ENCODE measurements around the gene ZCCHC24.

Gene ZCCHC24

DNA sequence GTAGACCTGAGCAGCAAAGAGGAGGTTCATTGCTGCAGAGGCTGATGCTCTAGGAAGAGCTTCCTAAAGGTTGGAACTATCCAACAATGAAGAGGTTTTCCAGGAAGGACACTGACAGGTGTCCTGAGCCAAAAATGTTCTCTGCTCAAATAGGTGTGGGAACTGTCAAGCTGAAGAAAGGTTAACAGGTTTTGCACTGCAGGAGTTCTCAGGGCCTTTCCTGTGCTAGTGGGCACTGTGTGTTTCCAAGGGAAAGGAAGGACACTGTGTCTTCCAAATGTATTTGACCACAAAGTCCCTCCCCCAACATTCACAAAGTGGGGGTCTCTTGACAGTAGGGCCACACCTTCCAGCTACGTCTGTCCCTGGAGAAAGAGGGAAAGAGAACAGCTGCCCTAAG, 4.0 kb downstream of the ZCCHC24 start:
- Histone ChIP-seq H3K4me3 (ENCODE audit: severe bottlenecking) (no peak overlapping the region), H3K27ac (ENCODE audit: poor library complexity, severe bottlenecking) (no peak overlapping the region), H3K36me3 (ENCODE audit: low read depth) (no peaks in the 10 kb centered on the region), H3K27me3 (ENCODE audit: insufficient read depth, poor library complexity, severe bottlenecking) (no peaks in the 10 kb centered on the region), H3K4me1 (ENCODE audit: insufficient read depth, poor library complexity, severe bottlenecking) (peaks cover 16% of the 10 kb centered on the region), H3K9me3 (ENCODE audit: severe bottlenecking) (no peaks in the 10 kb centered on the region)
- TF ChIP-seq, protein P1, sequence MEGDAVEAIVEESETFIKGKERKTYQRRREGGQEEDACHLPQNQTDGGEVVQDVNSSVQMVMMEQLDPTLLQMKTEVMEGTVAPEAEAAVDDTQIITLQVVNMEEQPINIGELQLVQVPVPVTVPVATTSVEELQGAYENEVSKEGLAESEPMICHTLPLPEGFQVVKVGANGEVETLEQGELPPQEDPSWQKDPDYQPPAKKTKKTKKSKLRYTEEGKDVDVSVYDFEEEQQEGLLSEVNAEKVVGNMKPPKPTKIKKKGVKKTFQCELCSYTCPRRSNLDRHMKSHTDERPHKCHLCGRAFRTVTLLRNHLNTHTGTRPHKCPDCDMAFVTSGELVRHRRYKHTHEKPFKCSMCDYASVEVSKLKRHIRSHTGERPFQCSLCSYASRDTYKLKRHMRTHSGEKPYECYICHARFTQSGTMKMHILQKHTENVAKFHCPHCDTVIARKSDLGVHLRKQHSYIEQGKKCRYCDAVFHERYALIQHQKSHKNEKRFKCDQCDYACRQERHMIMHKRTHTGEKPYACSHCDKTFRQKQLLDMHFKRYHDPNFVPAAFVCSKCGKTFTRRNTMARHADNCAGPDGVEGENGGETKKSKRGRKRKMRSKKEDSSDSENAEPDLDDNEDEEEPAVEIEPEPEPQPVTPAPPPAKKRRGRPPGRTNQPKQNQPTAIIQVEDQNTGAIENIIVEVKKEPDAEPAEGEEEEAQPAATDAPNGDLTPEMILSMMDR (IDR thresholded peaks at IDR 0.05; ENCODE audit: poor library complexity, severe bottlenecking) = no peak
- ATAC-seq (ENCODE audit: low read depth) = no peak
- DNase-seq (ENCODE audit: low spot score) = no peak

DNA sequence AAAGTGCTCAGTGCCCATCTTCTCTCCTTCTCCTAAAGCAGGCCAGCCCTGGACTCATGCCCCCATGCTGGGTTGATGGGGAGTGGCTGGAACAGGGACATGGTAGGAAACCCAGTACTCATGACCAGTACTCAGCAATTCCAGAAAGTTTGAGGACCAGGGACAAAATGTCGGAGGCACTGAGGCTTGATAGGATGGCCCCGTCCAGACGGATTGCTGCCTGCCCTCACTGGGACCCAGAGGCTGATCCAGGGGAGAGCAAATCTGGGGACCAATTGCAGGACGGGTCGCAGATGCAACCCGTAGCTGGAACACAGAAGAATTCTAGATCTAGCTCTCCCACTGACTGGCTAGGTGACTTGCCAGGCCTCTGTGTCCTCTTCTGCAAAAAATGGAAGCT, 5.1 kb downstream of the ZCCHC24 start:
- H3K9me3 ChIP-seq (ENCODE audit: severe bottlenecking) = no peaks in the 10 kb centered on the region
- peaks cover 16% of the 10 kb centered on the region for H3K4me1 ChIP-seq (ENCODE audit: insufficient read depth, poor library complexity, severe bottlenecking)
- ATAC-seq (ENCODE audit: low read depth) (no peak), DNase-seq (ENCODE audit: low spot score) (no peak)
- no peaks in the 10 kb centered on the region for H3K36me3 ChIP-seq (ENCODE audit: low read depth)
- no peak overlapping the region for H3K27ac ChIP-seq (ENCODE audit: poor library complexity, severe bottlenecking)
- TF ChIP-seq, protein P1 (IDR thresholded peaks at IDR 0.05; ENCODE audit: poor library complexity, severe bottlenecking) = no peak
- no peaks in the 10 kb centered on the region for H3K27me3 ChIP-seq (ENCODE audit: insufficient read depth, poor library complexity, severe bottlenecking)
- H3K4me3 ChIP-seq (ENCODE audit: severe bottlenecking) = no peak overlapping the region

DNA sequence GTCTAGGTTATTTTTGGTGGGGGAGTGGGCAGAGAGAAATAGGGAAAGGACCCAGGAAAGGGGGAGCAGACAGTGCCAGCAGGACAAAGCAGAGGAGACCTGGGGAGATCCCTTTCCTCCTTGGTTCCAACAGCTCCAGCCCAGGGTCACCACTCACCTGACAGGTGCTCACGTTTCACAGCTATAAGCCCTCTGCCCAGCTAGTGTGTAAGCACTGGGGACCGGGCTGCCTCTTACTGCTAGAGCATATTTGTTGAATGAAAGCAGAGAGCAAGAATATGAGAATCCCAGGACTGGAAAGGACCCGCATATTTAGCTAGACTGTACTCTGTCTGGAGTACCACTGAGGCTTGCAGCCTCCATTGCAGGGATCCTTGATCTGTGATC, 6.7 kb downstream of the ZCCHC24 start:
- DNase-seq (ENCODE audit: low spot score) = no peak
- Histone ChIP-seq H3K27ac (ENCODE audit: poor library complexity, severe bottlenecking) (no peak overlapping the region), H3K4me3 (ENCODE audit: severe bottlenecking) (no peak overlapping the region), H3K4me1 (ENCODE audit: insufficient read depth, poor library complexity, severe bottlenecking) (peaks cover 17% of the 10 kb centered on the region), H3K36me3 (ENCODE audit: low read depth) (no peaks in the 10 kb centered on the region), H3K27me3 (ENCODE audit: insufficient read depth, poor library complexity, severe bottlenecking) (no peaks in the 10 kb centered on the region), H3K9me3 (ENCODE audit: severe bottlenecking) (no peaks in the 10 kb centered on the region)
- TF ChIP-seq, protein P1 (IDR thresholded peaks at IDR 0.05; ENCODE audit: poor library complexity, severe bottlenecking) = no peak
- ATAC-seq (ENCODE audit: low read depth) = no peak

DNA sequence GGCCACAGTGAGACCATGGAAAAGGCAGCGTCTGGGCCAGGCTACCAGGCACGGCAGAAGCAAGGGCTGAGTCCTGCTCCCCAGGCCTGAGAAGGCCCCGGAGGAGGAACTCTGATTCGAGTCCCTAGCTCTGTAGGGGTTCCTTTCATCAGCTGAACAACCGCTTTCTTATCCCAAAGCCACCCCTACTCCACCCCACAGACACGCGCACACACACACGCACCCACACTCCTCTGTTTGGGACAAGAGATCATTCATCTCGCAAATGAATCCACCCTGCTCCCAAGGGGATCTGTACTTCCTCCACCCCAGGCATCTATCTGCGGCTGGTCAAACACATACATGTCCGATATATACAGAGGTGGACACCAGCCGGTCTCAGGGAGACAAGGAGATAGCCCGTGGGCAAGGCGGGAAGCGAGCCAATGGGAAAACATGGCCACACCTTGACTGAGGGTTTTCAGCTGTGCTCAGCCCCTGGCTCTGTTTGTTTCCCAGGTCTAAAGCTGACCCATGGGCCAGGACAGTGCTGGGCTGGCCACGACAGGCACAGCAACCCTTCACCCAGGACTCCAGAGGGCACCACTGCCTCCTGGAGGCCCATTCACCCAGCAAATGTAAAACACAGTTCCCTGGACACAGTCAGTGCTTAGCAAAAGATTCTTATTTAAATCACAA, 7.3 kb downstream of the ZCCHC24 start:
- Histone ChIP-seq H3K27me3 (ENCODE audit: insufficient read depth, poor library complexity, severe bottlenecking) (no peaks in the 10 kb centered on the region), H3K27ac (ENCODE audit: poor library complexity, severe bottlenecking) (no peak overlapping the region), H3K9me3 (ENCODE audit: severe bottlenecking) (no peaks in the 10 kb centered on the region), H3K4me1 (ENCODE audit: insufficient read depth, poor library complexity, severe bottlenecking) (peaks cover 17% of the 10 kb centered on the region), H3K36me3 (ENCODE audit: low read depth) (no peaks in the 10 kb centered on the region), H3K4me3 (ENCODE audit: severe bottlenecking) (no peak overlapping the region)
- ATAC-seq (ENCODE audit: low read depth) = no peak
- TF ChIP-seq, protein P1 (IDR thresholded peaks at IDR 0.05; ENCODE audit: poor library complexity, severe bottlenecking) = no peak
- DNase-seq (ENCODE audit: low spot score) = peak; percentile 32

DNA sequence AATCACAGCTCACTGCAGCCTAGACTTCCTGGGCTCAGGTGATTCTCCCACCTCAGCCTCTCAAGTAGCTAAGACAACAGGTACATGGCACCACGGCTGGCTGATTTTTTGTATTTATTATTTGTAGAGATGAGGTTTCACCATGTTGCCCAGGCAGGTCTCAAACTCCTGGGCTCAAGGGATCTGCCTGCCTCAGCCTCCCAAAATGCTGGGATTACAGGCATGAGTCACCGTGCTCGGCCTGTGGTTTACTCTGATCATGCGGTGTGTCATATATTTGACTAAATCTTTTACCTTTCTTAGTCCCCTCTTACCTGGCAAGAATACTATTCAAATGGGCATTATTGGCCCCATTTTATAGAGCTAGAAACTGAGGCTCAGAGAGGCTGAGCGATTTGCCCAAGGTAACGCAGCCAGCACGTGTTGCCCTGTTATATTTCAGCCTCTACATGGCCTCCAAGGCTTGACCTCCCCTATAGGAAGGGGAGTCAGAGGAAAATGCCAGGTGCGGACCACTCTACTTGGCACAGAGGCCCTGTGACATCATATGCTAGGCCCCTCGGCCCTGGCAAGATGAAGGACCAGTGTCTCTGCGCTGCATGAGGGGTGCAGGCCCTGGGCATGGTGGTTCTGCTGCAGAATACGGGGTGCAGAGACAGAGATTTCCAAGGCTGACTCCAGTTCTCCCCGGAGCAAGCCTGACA, 8.2 kb downstream of the ZCCHC24 start:
- Histone ChIP-seq H3K4me3 (ENCODE audit: severe bottlenecking) (no peak overlapping the region), H3K27ac (ENCODE audit: poor library complexity, severe bottlenecking) (no peak overlapping the region), H3K36me3 (ENCODE audit: low read depth) (no peaks in the 10 kb centered on the region), H3K27me3 (ENCODE audit: insufficient read depth, poor library complexity, severe bottlenecking) (no peaks in the 10 kb centered on the region), H3K9me3 (ENCODE audit: severe bottlenecking) (no peaks in the 10 kb centered on the region), H3K4me1 (ENCODE audit: insufficient read depth, poor library complexity, severe bottlenecking) (peaks cover 17% of the 10 kb centered on the region)
- peak; percentile 25 for DNase-seq (ENCODE audit: low spot score)
- ATAC-seq (ENCODE audit: low read depth) = peak; percentile 44; the same call in 1 of the 3 replicates
- TF ChIP-seq, protein P1 (IDR thresholded peaks at IDR 0.05; ENCODE audit: poor library complexity, severe bottlenecking) = no peak

Data from RWPE2 (cell line).